ENCODE measurements around the gene GTF2A1.

The GTF2A1 gene

DNA sequence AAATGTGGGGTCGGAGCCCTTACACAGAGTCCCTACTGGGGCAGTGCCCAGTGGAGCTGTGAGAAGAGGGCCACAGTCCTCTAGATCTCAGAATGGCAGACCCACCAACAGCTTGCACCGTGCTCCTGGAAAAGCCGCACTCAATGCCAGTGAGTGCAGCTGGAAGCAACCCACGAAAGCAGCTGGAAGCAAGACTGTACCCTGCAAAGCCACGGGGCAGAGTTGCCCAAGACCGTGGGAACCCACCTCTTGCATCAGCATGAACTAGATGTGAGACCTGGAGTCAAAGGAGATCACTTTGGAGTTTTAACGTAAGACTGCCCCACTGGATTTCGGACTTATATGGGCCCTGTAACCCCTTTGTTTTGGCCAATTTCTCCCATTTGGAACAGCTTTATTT, 12.3 kb downstream of the GTF2A1 start:
- in situ Hi-C loops (cut with HindIII; ENCODE audit: low sequenced_read_pairs), result no loop called here
- TF ChIP-seq, protein P1, sequence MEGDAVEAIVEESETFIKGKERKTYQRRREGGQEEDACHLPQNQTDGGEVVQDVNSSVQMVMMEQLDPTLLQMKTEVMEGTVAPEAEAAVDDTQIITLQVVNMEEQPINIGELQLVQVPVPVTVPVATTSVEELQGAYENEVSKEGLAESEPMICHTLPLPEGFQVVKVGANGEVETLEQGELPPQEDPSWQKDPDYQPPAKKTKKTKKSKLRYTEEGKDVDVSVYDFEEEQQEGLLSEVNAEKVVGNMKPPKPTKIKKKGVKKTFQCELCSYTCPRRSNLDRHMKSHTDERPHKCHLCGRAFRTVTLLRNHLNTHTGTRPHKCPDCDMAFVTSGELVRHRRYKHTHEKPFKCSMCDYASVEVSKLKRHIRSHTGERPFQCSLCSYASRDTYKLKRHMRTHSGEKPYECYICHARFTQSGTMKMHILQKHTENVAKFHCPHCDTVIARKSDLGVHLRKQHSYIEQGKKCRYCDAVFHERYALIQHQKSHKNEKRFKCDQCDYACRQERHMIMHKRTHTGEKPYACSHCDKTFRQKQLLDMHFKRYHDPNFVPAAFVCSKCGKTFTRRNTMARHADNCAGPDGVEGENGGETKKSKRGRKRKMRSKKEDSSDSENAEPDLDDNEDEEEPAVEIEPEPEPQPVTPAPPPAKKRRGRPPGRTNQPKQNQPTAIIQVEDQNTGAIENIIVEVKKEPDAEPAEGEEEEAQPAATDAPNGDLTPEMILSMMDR (IDR thresholded peaks at IDR 0.05; ENCODE audit: low read depth, low read length, missing control alignments), result no peak
- H3K4me3 ChIP-seq (ENCODE audit: low read depth, low read length), result no peak overlapping the region
- no peak for DNase-seq (ENCODE audit: low read depth)

DNA sequence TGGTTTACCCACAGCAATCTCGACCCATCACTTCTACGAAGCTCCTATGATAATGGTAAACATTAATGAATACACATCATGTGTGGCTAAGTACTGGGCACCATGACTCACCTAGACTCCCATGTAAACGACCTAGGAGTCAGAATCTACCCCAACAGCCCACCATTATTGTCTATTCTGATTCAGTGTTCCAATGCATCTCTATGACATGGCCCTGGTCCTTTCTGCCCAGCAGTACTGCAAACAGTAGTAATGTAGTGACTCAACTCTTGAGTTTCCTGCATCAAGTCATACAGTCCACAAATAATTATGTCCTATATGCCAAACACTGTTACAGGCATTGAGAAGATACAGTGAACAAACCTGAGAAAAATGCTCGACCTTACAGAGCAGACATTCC, 14.6 kb downstream of the GTF2A1 start:
- H3K4me3 ChIP-seq (ENCODE audit: low read depth, low read length), result no peak overlapping the region
- TF ChIP-seq, protein P1 (IDR thresholded peaks at IDR 0.05; ENCODE audit: low read depth, low read length, missing control alignments), result no peak
- in situ Hi-C loops (cut with HindIII; ENCODE audit: low sequenced_read_pairs), result no loop called here
- no peak for DNase-seq (ENCODE audit: low read depth)

DNA sequence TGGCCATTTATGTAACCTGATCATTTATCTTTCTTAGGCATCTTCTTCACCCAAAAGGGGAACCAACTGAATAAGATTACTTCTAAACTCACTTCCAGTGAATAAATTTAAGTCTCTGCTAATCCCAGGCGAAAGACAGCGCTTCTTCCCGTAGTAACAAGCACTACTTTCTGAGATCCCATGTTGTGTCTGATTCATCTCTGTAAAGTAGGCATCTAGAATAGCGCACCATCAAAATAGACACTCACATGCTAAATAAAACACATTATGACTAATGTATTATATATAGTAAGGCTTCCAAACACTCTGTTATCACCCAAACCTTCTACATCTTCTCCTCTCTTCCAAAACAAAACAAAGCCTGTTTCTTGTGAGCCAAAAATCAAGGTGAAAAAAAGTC, 15.1 kb downstream of the GTF2A1 start:
- in situ Hi-C loops (cut with HindIII; ENCODE audit: low sequenced_read_pairs), result no loop called here
- DNase-seq (ENCODE audit: low read depth), result no peak
- no peak overlapping the region for H3K4me3 ChIP-seq (ENCODE audit: low read depth, low read length)
- TF ChIP-seq, protein P1 (IDR thresholded peaks at IDR 0.05; ENCODE audit: low read depth, low read length, missing control alignments), result no peak

DNA sequence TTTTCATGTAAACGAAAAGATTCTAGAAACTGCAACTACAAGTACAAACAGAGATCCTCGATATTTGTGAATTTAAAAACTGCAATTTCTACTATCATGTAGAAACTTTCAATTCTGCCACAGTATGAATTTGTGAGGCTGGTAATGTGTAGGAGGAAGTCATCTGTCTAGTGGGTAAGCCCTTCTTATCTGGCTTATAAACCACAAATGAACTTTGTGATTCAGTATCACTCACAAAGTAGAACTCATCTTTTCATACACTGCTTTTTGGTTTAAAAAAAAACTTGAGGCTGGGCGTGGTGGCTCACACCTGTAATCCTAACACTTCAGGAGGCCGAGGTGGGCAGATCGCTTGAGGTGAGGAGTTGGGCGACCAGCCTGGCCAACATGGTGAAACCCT, 20.7 kb downstream of the GTF2A1 start:
- H3K4me3 ChIP-seq (ENCODE audit: low read depth, low read length), result no peak overlapping the region
- DNase-seq (ENCODE audit: low read depth), result no peak
- in situ Hi-C loops (cut with HindIII; ENCODE audit: low sequenced_read_pairs), result no loop called here
- TF ChIP-seq, protein P1 (IDR thresholded peaks at IDR 0.05; ENCODE audit: low read depth, low read length, missing control alignments), result no peak

DNA sequence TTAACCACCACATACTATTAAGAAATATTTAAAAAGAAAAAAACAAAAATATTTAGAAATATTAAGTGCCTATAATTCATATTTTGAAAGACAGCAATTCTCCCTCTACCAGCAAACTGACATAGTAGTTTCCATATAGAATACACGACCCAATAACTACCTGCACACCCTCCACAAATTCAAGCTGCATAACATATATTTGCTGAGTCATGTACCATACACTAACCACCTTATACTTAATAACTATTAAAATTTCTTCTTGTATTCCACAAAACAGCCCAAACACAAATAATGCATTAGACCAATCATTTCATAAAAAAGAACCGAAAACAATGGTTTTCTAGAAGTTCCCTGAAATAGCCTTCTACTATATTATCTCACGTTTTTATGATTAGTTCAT, 21.7 kb downstream of the GTF2A1 start:
- in situ Hi-C loops (cut with HindIII; ENCODE audit: low sequenced_read_pairs), result no loop called here
- TF ChIP-seq, protein P1 (IDR thresholded peaks at IDR 0.05; ENCODE audit: low read depth, low read length, missing control alignments), result no peak
- no peak overlapping the region for H3K4me3 ChIP-seq (ENCODE audit: low read depth, low read length)
- DNase-seq (ENCODE audit: low read depth), result no peak

DNA sequence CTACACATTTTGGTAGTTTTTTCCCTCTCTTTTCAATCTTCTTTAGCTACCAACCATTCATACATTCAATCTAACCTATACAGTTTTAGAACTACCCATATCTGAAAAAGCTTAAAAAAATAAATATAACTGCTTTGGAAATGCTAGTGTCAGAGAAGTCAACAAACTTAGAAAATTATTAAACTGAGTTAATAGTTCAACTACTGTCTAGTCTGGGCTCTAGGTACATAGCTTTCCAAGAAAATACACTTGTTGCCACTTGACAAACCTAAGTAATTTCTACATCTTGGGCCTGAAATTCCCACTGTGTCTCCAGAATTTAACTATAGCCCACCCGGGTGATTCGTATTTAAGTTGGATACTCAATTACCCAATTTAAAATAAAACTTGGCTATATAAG, 22.1 kb downstream of the GTF2A1 start:
- no peak overlapping the region for H3K4me3 ChIP-seq (ENCODE audit: low read depth, low read length)
- DNase-seq (ENCODE audit: low read depth), result no peak
- TF ChIP-seq, protein P1 (IDR thresholded peaks at IDR 0.05; ENCODE audit: low read depth, low read length, missing control alignments), result no peak
- in situ Hi-C loops (cut with HindIII; ENCODE audit: low sequenced_read_pairs), result no loop called here
